NCI-H510A (cell line): Measurements from ENCODE around the gene ANKS1A.
"Not testable (repeated sequence)": the region's sequence is repeated elsewhere in the genome, so short reads cannot be mapped to it uniquely, and the experiment has no call there.

Experiments used
- DNase-seq: peaks from one replicate; lab custom pipeline; 2025; lab: John Stamatoyannopoulos, UW

ANKS1A gene

DNA sequence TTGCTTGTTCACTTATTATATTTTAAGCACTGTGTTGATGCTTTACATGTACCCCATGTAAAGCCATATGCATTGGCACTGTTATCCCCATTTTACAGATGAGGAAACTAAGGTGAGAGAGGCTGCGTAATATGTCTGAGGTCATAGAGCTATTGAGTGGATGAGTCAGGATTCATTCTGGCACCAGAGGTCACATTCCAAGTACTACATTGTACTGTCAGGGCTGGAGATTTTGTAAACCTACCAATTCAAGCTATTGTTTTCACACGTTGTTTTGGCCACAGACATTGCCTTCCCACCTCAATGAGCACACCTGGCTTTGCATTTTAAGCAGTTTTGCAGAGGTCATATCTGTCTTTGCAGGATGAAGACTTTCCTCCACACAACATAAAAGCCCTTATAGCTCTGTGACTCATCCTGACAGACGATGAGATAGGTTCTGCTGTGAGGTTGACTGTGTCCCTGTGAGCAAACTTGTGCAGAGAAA is 33.2 kb downstream of the ANKS1A start:
- no peak for DNase-seq

DNA sequence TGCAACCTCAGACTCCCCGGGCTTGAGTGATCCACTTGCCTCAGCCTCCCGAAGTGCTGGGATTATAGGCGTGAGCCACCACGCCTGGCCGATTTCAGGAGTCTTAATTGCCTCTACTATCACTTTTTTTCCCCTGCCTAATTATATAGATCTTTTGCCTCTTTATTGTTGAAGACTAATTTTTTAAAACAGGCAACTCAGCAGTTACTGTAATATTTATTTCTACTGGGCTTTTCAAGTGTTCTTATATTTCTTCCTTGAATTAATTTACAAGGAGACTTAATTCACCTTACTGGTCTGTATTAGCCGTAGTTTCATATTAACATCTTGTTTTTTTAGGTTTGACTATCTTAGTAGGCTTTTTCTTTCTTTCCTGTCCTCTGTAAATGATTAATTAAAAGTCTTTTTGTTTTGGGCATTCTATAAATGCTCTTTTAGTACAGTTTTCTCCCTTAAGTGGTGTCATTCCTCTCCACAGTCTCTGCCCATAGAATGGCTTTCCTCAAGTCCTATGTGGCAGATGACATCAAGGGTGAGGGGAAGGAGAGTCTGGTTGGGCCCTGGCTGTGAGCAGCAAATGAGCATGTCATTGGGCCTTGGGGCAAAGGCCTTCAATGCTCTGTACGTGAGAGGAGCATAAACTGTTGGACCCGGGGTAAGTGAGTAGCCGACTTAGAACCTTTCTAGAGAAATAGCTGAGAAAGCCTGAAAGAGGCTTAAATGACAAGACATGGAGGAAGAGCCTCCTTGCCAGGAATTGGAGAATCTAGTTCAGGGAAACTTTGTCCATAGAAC is 36.0 kb downstream of the ANKS1A start:
- no peak for DNase-seq

DNA sequence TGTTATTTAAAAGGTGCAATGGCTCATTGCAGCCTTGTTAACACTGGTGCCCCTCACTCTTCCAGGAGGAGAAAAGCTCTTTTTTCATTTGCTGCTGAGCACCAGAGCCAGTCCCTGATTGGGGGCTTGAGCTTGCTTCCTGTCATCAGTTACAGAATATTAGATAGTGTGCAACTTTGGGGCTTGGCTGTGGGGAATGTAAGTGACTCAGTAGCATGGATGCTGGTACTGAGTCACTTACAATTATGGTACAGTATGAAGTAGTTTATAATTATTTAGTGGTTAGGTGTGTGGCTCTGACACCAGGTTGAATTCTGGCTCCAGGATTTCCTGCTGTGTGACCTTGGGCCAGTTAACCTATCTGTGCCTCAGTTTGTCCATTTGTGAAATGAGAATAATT is 37.6 kb downstream of the ANKS1A start:
- DNase-seq, result no peak

DNA sequence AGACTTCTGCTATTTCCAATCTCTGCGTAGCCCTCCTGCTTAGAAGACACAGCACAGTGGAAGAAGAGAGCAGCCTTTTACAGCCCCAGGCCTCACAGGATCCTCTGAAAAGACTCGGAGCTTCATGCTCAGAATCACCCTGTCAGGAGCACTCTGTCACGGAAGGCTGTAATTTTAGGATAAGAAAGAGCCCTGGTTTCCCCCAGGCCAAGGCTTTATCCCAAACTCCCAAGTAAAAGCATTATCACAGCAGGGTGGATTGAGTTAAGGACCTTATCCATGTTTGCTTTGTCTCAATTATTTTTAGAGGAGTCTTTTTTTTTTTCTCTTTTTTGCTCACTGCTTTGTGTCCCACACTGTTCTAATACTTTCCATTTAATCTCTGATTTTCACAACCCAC is 39.2 kb downstream of the ANKS1A start:
- DNase-seq, result no peak

DNA sequence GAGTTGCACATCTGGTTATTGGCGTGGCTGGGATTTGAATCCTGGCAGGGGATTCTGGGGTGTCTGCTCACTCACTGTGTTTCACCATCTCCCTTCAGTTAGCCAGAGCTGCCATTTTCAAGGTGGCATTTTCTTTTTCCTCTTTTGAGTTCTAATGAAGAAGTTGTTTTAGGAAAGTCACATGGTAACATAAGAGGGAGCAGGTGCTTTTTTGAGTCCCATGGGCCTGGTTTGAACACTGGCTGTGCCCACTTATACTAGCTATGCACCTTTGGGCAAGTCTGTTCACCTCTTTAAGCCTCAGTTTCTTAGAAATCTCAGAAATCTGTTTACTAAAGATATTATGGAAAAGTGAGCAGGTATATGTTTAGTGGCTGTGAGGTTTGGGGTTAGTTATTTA is 39.6 kb downstream of the ANKS1A start:
- no peak for DNase-seq

DNA sequence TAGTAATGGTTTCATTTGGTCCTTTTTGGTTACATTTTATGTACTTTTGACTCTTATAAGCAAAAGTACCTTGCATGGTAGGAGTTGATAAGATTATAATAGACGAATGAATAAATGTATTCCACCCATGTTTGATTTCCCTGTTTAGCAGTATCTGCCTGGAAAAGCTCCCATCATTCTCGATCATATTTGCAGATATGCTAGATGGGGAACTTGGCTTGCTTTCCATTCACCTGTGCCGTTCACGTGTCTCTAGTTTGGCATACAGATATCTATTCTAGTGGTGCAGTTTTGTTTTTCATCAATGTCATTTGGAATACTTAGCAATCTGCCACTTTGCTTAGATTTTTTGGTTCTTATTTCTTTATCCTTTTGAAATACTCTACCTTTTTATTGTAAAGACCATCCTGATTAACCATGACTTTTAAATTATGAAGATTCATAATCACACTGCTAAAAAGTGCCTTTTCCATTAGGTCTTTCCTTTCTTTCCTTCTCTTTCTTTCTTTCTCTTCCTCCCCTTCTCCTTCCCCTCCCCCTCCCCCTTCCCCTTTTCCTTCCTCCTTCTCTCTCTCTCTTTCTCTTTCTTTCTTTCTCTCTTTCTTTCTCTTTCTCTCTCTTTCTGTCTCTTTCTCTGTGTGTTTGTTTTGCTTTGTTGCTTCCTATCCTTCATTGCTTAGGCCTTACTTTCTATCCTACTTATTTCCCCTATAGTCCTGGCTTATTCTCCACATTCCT is 40.4 kb downstream of the ANKS1A start:
- no peak for DNase-seq

DNA sequence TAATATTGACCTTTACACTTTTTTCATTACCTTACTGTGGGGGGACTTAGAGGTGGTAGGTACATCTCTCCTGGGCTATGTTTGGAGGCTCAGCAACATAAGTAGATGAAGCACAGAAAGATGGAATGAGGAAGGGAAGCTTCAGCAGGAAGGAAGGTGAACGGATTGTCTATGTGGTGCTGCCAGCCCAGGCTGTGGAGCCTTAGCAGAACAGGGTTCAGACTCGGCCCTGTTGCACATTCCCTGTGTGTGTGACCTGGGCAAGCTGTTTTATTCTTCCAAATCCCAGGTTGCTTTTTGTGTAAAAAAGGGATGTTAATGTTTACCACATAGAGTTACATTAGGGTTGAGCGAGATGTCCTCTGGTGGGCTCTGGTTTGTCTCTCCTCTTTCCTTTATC is 41.2 kb downstream of the ANKS1A start:
- no peak for DNase-seq

DNA sequence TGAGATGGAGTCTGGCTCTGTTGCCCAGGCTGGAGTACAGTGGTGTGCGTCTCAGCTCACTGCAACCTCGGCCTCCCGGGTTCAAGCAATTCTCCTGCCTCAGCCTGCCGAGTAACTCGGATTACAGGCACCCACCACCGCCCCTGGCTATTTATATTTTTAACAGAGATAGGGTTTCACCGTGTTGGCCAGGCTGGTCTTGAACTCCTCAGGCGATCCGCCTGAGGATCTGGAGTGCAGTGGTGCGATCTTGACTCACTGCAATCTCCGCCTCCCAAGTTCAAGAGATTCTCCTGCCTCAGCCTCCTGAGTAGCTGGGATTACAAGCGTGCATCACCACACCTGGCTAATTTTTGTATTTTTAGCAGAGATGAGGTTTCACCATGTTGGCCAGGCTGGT is 43.1 kb downstream of the ANKS1A start:
- DNase-seq, result not testable (repeated sequence)

DNA sequence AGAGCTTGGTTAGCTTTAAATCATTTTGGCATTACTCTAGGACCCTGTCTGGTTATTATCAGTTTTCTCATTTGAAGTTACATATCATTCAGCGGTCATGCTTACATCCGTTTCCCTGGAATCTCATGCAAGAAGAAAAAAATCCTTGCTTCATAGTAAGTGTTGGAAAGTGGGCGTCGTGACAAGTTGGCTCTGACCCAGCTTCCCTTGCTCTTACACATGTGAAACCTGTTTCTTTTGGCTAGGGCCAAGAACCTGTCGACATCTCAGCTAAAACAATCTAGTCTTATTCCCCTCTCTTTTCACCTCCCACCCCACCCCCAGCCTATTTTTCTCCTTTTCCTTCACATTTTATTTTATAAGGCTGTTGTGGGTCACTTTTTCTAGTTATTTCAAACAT is 45.5 kb downstream of the ANKS1A start:
- no peak for DNase-seq

DNA sequence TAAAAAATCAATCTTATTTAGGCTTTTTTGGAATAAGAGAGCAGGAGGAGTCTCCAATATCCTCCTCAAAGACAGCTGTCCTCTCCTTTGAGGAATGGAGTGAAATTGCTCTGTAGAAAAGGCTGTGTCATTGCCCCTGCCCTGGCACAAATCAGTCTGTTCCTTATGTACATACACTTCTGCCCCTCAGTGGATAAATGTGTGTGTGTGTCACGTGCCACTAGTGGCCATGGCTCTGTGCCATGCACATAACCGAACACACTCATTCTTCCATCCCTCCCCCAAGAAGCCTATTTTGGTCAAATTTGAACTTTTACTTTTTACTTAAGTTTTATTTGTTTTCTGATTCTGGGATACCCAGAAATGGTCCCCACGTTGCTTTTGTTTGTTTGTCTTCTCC is 49.2 kb downstream of the ANKS1A start:
- no peak for DNase-seq

DNA sequence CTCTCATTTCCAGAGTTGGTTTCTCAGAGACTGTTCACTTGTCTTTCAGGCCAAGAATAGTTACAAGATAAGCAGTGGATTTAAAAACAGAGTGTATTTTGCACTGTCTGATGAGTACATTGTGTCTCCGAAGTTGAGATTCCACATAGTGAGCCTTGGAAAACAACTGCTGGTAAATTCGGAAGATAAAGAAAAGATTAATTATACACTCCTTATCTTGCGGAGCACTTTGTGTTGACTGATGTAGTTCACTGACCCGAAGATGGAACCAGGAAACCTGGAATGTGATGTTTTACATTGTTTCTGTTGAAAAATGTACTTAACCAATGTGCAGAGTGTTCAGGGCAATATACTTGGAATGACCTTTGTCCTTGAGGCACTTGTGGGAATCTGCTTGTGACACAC is 51.0 kb downstream of the ANKS1A start:
- DNase-seq, result no peak

DNA sequence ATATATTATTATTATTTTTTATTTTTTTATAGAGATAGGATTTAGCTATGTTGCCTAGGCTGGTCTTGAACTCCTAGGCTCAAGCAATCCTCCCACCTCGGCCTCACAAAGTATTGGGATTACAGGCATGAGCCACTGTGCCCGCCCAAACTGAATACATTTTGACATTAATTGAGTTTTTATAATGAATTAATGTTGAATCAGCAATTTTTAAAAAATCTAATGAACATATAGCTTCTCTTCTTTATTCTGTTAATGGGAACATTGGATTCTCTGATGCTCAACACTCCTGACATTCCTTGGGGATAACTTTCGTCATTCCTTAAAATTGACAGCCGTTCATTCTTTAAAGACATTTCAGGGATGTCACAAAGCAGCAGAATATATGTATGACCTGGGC is 52.4 kb downstream of the ANKS1A start:
- DNase-seq, result no peak

DNA sequence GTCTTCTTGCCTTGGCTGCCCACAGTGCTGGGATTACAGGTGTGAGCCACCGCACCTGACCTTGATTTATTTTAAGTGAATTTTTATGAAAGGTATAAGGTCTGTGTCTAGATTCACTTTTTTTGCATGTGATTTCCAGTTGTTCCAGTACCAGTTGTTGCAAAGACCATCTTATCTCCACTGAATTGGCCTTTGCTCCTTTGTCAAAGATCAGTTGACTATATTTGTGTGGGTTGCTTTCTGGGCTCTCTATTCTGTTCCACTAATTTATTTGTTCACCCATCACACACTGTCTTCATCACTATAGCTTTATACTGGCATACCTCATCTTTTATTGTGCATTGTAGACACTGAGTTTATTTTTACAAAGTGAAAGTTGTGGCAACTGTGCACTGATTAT is 56.3 kb downstream of the ANKS1A start:
- DNase-seq, result no peak

DNA sequence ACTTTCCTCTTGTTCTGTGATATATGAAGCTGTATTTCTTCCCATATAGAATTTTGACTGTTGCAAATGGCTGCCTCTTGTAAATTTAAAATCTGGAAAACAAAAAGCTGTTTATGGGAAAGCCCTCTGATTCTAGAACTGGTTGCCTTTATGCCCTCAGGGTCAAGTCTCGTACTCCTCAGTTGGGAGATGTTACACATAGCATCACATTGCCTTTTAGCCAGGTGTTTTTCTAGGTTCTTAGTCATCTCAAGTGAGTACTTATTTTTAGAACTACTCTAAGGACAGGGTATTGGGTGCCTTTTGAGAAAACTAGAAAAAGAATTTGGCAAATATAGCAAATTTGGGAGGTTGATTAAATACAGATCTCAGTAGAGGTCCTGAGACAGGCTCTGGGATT is 58.5 kb downstream of the ANKS1A start:
- no peak for DNase-seq

DNA sequence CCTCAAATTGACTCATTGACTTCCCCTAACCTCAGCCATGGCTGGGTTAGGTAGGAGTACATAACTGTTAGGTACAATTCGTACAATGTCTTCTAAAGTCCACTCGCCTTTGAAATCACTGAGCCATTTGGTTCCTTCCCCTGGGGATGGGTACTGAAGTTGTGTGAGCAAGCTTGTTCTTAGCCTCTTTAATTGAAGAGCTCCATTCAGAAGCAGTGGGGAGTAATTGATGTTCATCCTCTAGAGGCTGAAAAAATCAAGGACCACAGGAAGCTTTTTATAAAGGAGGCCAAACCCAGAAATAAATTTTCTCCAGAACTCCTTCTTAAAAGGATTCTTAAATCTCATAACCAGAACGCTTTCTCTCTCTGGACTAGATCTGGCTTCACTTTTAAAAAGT is 60.6 kb downstream of the ANKS1A start:
- no peak for DNase-seq

DNA sequence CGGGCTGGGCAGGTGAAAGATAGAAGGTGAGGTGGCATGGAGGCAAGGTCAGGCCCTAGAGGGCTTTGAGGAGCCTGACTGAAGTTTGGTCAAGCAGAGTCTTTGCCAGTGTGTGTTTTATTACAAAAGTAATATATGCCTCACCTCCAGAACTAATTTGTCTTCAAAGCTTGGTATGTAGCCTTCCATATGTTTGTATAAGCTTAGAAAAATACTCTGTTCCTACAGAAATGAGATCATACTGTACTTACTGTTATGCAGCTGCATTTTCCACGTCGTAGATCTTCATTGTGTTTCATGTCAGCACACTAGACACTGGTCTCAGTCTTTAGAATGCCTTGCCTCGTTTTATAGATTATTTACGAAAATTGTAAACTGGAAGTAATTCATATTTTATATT is 61.8 kb downstream of the ANKS1A start:
- DNase-seq, result no peak

DNA sequence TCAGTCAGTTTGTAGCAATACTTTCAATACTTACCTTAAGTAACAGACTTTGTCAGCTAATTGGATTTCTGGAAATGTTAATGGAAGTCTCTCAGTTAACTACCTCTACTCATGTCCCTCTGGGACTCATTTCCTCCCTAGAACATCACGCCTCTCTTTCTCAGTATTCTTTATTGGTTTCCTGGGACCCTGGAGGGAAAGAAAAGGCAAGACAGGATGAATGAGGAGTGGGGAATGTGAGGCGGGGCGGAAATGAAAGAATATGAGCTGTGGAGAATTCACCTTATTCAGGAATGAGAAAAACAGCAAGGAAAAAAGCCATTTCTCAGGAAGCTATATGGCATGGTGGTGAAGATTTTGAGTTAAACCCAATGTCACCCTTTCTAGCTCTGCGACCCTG is 62.7 kb downstream of the ANKS1A start:
- no peak for DNase-seq

DNA sequence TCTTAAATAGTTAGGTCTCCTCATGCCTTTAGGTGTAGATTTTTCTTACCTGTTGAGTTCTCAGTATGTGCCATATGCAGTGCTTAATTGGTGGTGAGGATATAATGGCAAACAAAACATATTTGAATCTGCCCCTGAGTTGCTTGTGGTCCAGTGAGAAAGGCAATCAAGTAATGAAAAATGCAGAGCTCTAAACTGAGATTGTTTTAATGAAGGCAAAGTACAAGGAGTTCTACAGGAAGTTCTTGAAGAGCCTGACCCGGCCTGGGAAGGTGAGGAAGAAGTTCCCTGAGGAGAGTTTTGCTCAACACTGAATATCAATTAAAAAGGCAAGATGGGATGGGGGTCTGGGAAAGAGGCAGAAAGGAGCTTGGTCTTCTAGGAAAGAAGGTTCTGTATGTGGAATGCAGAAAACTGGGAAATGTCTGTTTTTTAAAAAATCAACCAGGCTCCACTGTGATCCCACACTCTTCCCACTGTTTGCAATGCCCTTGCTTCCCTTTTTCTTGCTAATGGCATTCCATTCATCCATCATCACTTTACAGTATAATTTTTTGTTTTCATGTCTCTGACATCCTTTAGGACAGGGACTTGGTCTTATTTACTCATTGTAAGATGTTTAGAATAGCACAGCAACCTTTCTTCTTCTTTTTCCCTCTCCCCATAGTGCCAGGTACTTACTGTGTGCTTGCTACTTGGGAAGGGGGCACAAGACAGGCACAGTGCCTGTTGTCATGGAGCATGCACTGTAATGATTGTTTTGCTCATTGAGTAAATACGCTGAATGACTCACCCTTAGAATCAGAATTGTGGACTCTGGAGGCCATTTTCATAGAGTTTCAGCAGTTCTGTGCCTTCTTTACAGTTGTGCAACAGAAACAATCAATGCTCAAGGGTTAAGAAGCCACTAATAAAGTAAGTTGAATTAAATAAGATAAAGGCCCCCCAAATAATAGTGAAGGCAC is 64.3 kb downstream of the ANKS1A start:
- DNase-seq, result peak; percentile 24

DNA sequence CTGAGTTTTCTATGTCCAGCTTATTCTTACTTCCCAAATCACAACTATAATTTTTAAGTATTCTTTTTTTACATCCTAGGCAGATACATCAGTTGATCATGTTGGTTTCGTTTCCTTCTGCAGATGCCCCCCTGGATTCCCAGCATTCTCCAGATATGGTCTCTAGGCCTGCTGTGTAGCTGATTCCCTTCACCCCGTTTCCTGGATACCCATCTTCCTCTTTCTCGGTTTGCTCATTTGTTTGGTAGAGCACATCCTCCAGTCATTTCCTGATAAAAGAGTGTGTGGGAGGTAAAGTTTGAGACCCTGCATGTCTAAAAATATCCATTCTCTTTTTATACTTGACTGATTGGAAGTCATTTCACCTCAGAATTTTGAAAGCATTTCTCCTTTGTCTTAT is 66.4 kb downstream of the ANKS1A start:
- DNase-seq, result no peak

DNA sequence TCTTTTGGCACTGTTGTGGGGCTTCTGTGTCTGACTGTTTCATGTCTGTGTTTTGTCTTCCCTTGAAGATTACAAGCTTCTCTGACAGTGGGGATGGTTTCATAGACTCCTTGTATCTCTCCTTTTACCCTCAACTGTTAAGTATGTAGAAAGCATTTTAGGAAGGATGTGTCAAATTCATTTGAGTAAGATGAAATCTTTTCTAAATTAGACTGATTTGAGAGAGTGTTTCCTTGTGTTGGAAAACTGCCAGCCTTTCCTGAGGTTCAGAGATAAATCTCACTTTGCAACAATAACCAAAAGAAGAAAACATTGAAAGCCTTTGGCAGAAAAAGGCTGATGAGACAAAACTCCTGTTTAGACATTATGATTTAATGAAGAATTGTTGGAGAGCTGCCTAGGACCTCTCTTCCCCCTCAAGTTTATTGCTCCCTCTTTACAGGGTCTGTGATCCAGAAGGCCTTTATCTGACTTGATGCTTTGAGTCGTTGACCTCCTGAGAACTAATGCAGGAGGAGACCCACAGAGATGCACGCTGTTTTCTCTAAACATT is 68.3 kb downstream of the ANKS1A start:
- DNase-seq, result no peak

DNA sequence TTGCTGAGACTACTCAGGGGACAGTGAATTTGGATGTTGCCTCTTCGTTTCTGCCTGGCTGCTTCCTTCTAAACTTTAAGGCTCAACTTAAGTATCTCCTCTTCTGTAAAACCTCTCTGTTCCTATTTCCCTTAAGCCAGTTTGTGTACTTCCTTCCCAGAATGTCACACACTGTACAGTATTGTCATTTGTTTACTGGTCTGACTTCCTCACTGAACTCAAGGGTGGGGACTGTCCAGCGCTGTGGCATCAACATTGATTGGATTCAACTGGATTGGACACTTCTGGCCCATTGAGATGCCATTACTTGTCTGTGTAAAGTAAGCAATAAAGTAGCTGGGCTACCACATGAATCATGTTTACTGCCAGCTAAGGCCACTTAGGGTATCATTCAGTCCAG is 69.7 kb downstream of the ANKS1A start:
- DNase-seq, result peak; percentile 28

DNA sequence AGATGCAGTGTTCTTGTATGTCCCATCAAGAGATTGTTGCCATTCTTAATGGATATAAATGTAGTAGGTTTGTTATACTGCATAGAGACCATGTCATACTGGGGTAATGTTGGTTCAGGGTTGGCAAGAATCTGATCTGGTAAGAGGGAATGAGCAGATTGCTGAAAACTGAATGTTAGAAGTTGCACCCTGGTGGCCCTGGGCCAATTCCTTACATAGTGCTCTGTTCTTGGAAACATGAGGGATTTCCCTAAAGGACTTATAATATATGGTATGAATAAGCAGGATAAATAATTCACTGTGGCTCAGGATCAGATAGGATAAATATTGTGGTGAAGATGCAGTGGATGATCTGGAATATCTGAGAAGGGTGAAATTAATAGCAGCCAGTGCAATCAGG is 70.2 kb downstream of the ANKS1A start:
- no peak for DNase-seq
